HS-27A (cell line): ENCODE results near the gene TTLL12.

Experiments
- DNase-seq: peaks from one replicate; pipeline ENCODE4 v3.0.0-alpha.2; 2012; ENCODE audit warnings: low read depth, missing footprints

The TTLL12 gene

GRCh38 chr22:43199541-43199940 is 12.6 kb upstream of the TTLL12 start:
- DNase-seq: no peak

- no peak for DNase-seq
Measured at GRCh38 chr22:43198936-43199335, 12.0 kb upstream of the TTLL12 start.

GRCh38 chr22:43198126-43198525 is 11.2 kb upstream of the TTLL12 start:
- no peak for DNase-seq

GRCh38 chr22:43197271-43197941 is 10.5 kb upstream of the TTLL12 start:
- DNase-seq: no peak

DNA sequence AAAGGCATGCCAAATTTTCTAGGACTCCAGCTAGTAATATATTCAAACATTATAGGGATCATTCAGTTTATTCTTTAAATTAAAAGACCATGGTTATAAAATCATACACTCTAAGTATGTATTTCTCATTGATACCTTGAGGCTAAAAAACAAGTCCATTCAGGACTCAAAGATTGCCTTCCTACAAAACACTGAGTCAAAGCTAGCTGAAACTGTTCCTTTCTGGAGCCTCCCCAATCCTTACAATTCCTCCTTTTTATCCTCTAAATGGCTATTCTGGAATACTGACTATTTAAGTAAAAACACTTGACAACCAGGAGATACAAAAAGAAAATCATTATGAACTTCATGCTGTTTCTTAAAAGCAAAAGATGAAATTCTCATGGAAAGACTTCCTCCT is 4.9 kb upstream of the TTLL12 start:
- DNase-seq: no peak

DNA sequence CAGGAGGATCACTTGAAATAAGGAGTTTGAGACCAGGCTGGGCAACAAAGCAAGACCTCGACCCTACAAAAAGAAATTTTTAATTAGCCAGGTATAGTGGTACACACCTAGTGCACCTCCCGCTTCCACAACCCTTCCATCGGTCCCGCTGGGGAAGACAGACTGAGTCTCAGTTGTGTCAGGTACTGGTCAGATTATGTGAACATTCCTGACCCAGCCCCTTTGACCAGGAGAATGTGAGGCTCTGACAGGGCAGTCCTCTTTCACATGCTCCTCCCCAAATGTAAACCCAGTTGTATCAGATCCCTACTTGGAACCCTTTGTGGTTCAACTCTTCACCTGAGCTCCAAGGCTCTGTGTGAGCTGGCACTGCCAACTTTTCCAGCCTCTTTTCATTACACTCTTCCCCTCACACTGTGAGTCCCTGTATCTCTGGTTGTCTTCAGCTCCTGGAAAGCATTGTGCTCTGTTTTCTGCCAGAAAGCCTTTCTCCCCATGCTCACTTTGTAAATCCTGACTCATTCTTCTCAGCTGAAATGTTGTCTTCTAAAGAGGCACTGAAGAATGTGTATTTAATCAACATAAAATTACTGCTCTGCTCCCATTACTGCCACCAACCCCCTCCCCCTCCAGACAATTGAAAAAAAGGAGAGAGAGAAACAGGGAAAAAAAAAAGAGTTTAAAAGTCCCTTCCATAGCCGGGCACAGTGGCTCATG is 2.1 kb upstream of the TTLL12 start:
- DNase-seq: no peak

GRCh38 chr22:43187171-43188099 is 501 bp upstream of the TTLL12 start:
- peak; percentile 75 for DNase-seq

DNA sequence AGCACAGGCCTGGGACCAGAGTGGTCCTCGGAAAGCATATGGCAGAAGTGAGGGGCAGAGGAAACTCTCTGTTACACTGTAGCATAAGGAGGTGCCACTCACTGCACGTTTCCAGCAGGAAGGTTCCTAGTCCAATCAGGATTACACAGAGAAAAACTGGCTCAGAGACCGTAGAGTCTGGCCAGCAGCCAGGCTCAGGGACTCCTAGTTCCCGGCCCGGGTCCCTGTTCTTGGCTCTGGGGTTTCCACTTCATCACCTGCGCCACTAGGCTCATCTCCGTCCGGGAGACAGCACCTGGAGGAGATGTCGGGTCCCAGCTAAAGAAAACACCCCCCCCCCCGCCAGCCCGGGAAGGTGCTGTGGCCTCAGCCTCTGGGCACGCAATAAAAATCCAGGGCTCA is 1.1 kb downstream of the TTLL12 start:
- no peak for DNase-seq

- no peak for DNase-seq
Measured at GRCh38 chr22:43183496-43184277, 3.2 kb downstream of the TTLL12 start.

DNA sequence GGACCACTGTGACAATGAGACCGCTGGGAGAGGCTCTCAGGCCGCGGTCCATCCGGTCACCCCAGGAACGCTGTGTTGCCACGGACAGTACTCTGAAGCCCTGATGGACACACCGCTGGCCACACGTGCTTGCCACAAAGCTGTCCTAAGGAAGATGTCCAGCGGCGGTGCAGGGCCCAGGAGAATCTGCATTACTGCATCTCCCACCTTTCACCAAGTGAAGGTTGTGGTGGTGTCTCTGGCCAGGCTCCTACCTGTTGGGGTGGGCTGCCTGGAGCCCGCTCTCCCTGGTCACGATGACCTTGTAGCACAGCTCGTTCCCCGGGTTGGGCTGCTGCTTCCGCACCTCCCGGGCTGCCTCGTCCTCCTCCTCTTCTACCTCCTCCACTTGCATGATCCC is 4.2 kb downstream of the TTLL12 start:
- no peak for DNase-seq

- no peak for DNase-seq
Measured at GRCh38 chr22:43182118-43182517, 4.8 kb downstream of the TTLL12 start.

- DNase-seq: no peak
Measured at GRCh38 chr22:43181321-43182076, 5.4 kb downstream of the TTLL12 start.

GRCh38 chr22:43180670-43181069 is 6.3 kb downstream of the TTLL12 start:
- DNase-seq: no peak

GRCh38 chr22:43179911-43180195 is 7.1 kb downstream of the TTLL12 start:
- DNase-seq: no peak

DNA sequence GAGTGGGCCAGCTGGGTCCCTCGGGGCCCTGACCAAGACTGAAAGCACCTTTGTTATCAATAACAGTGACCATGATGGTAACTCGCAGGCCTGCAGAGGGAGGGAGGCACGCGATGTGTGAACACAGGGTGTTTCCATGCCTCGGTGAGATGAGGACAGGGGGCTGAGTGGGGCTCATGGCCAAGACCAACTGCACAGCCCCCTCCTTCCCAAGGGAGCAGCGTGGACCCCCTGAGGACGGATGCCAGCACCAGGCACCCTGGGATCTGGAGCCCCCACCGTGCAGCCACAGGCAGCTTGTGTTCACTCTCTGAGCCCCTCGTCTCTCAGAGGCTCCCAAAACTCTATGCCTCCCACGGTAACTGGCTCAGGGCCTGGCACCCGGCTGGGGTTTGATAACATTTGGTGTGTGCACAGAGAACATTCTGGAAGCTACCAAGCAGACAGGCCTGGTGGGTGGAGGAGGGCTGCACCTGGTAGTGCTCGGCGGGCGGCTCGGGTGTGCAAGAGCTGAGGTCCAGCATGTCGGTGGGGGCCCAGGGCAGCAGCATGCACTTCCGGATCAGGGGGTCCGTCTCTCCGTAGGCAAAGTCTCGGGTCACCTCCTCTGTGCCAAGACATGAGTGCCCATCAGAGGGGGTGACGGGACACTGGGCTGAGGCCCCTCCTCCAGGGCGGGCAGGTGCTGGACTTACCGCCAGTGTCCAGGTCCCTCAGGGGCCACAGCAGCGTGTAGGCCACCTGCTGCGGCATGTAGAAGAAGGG is 7.6 kb downstream of the TTLL12 start:
- no peak for DNase-seq

GRCh38 chr22:43177479-43177878 is 9.5 kb downstream of the TTLL12 start:
- no peak for DNase-seq

GRCh38 chr22:43176090-43176489 is 10.8 kb downstream of the TTLL12 start:
- no peak for DNase-seq

DNA sequence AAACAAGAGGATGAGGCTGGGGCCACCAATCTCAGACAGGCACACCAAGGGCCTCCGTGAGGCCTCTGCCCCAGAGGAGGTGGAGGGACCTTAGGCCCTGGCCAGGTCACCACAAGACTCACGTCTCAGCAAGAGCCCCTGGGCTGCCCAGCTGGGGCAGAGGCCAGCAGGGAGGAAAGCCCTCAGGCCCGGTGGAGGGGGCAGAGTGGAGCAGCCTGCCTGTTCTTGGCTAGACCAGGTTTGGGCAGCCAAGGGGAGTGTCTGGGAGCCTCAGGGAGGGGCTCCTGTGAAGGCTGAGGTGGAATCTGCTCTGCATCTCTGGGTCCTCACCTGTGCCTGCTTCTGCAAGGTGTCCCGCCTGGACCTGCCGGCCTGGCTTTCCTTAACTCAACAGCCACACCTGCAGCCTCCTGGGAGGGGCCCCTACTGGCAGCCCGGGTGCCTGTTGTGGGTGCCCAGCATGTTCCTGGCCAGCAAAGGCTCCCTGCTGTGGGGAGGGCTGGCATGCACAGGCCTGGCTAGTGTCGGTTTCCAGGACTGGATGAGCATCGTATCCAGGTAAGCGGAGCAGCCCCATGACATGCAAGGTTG is 11.9 kb downstream of the TTLL12 start:
- DNase-seq: no peak

- no peak for DNase-seq
Measured at GRCh38 chr22:43173976-43174720, 12.8 kb downstream of the TTLL12 start.

DNA sequence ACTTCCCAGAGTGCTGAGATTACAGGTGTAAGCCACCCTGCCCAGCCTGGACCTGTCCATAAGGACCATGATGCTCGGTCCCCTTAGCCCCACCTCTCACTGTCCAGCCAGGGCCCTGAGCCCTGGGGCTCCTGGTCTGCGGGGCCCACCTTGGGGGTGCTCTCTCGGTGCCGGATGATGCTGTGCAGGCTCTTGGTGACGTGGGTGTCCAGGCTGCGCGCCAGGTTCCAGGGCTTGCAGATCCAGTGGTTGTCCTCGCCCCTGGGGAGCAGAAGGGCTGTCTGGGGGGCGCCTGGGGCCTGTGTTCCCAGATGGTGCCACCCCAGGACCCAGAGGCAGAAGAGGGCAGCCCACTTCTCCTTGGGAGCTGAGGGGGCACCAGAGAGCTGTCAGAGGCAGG is 13.4 kb downstream of the TTLL12 start:
- no peak for DNase-seq
